HG02852 (cell line): ENCODE results near the gene RBM33.

Experiments
- ATAC-seq: cut with Tn5 transposase; IDR thresholded peaks from one replicate; pipeline ENCODE4 v1.9.1; 2021; ENCODE audit warnings: mild to moderate bottlenecking, moderate library complexity; ENCODE audit not compliant: unreplicated experiment

RBM33 gene

GRCh38 chr7:155806096-155806871 lies 161.8 kb downstream of the RBM33 start:
- no peak for ATAC-seq

GRCh38 chr7:155807065-155807671 lies 162.7 kb downstream of the RBM33 start:
- no peak for ATAC-seq

- no peak for ATAC-seq
These were observed 163.5 kb downstream of the RBM33 start for GRCh38 chr7:155807789-155808548.

GRCh38 chr7:155808549-155809331 lies 164.3 kb downstream of the RBM33 start:
- no peak for ATAC-seq

- ATAC-seq: no peak
These were observed 165.0 kb downstream of the RBM33 start for GRCh38 chr7:155809332-155809946.

GRCh38 chr7:155809947-155810769 lies 165.7 kb downstream of the RBM33 start:
- ATAC-seq: no peak

- no peak for ATAC-seq
These were observed 166.5 kb downstream of the RBM33 start for GRCh38 chr7:155810770-155811559.

GRCh38 chr7:155811560-155811894 lies 167.1 kb downstream of the RBM33 start:
- no peak for ATAC-seq

GRCh38 chr7:155811895-155812761 lies 167.7 kb downstream of the RBM33 start, which contains the start of gene SHH:
TSS of gene SHH (minus strand) at chr7:155812463. CDS start at chr7:155812122, 341 bp downstream.
- ATAC-seq: no peak

- no peak for ATAC-seq
These were observed 168.7 kb downstream of the RBM33 start for GRCh38 chr7:155813125-155813524.

GRCh38 chr7:155813546-155814315 lies 169.3 kb downstream of the RBM33 start:
- ATAC-seq: no peak

- ATAC-seq: no peak
These were observed 170.1 kb downstream of the RBM33 start for GRCh38 chr7:155814316-155815276.

GRCh38 chr7:155815332-155816191 lies 171.1 kb downstream of the RBM33 start:
- ATAC-seq: peak; percentile 85

- ATAC-seq: no peak
These were observed 171.7 kb downstream of the RBM33 start for GRCh38 chr7:155816192-155816508.

- ATAC-seq: no peak
These were observed 172.5 kb downstream of the RBM33 start for GRCh38 chr7:155816996-155817395.
